ENCODE results near the gene DRD4. TPM values are rescaled to one million over a fixed set of nuclear protein-coding genes. Genes with fewer than 3 reads are reported as not detected.

DRD4 gene
- total and polyA plus RNA-seq, 9 of the 15 experiments (the other 6 are each of a cell fraction or from before 2014, with no cell fraction given), result 0.04 to 0.95 (median 0.21) TPM; not detected in 5

- no peak for TF ChIP-seq ZNF609 (CRISPR knock-in tag; IDR thresholded peaks at IDR 0.05; ENCODE audit: borderline replicate concordance)
- peak; percentile 58 for TF ChIP-seq HNRNPLL (IDR thresholded peaks at IDR 0.05; ENCODE audit: low read depth, low read length, poor library complexity, severe bottlenecking)
- no peak for TF ChIP-seq ZNF780A (CRISPR knock-in tag; IDR thresholded peaks at IDR 0.05)
- TF ChIP-seq GATAD2B (IDR thresholded peaks at IDR 0.05; ENCODE audit: borderline replicate concordance), result no peak
- no peak for TF ChIP-seq SMAD4 (CRISPR knock-in tag; conservative IDR thresholded peaks at IDR 0.05)
- no peak for TF ChIP-seq CREM (IDR thresholded peaks at IDR 0.05; ENCODE audit: low read depth)
- no peak for TF ChIP-seq ZBTB1 (CRISPR knock-in tag; IDR thresholded peaks at IDR 0.05; ENCODE audit: borderline replicate concordance, low read depth)
- TF ChIP-seq BMI1 (IDR thresholded peaks at IDR 0.05; ENCODE audit: low read length), result no peak
- TF ChIP-seq ERF (CRISPR knock-in tag; IDR thresholded peaks at IDR 0.05), result no peak
- TF ChIP-seq LEF1 (IDR thresholded peaks at IDR 0.05), result no peak
- no peak for TF ChIP-seq MLX (CRISPR knock-in tag; conservative IDR thresholded peaks at IDR 0.05)
- TF ChIP-seq TFE3 (CRISPR knock-in tag; IDR thresholded peaks at IDR 0.05), result no peak
- no peak for TF ChIP-seq U2AF1 (optimal IDR thresholded peaks at IDR 0.05; ENCODE audit: low read depth, low read length)
- TF ChIP-seq TARDBP (IDR thresholded peaks at IDR 0.05), result no peak
- no peak for TF ChIP-seq OTX1 (CRISPR knock-in tag; IDR thresholded peaks at IDR 0.05)
These were observed 21.4 kb upstream of the DRD4 start, which contains the start of gene IRF7 (continued) for GRCh38 chr11:615504-616319.
